ENCODE results near the gene CAMK2B. TPM values are rescaled to one million over a fixed set of nuclear protein-coding genes. Genes with fewer than 3 reads are reported as not detected.

The CAMK2B gene
- total and polyA plus RNA-seq, 2 experiments from 2014 or later: 0.37 to 1.7 TPM

GRCh38 chr7:44216521-44217222, 108.7 kb downstream of the CAMK2B start:
- Histone ChIP-seq H3K4me3 (no peak overlapping the region), H2AFZ (no peak overlapping the region), H3K4me1 (ENCODE audit: insufficient read depth) (no peaks in the 10 kb centered on the region), H3K27me3 (no peaks in the 10 kb centered on the region), H3K79me2 (no peaks in the 10 kb centered on the region), H3K27ac (no peak overlapping the region), H3K9me2 (replicated peaks; ENCODE audit: insufficient read depth) (no peaks in the 10 kb centered on the region), H4K20me1 (ENCODE audit: insufficient read depth, poor library complexity, severe bottlenecking) (no peaks in the 10 kb centered on the region), H3K4me2 (no peak overlapping the region), H3K9me3 (ENCODE audit: low read depth) (no peaks in the 10 kb centered on the region), H3K36me3 (replicated peaks; ENCODE audit: insufficient read depth, low read depth) (no peaks in the 10 kb centered on the region)
- DNase-seq (ENCODE audit: low spot score): no peak
- WGBS (ENCODE audit: low lambda C conversion rate, missing lambda C conversion rate): 97% methylated on average over 13 of the region's 13 CpGs
- TF ChIP-seq EZH2phosphoT487 (IDR thresholded peaks at IDR 0.05; ENCODE audit: low read depth, severe bottlenecking, unreplicated experiment): no peak
- no peak for TF ChIP-seq EZH2 (IDR thresholded peaks at IDR 0.05; ENCODE audit: borderline replicate concordance)
- TF ChIP-seq CTCF (IDR thresholded peaks at IDR 0.05; ENCODE audit: poor library complexity): no peak

GRCh38 chr7:44216019-44216418, 109.4 kb downstream of the CAMK2B start:
- Histone ChIP-seq H3K27ac (no peak overlapping the region), H2AFZ (no peak overlapping the region), H3K36me3 (replicated peaks; ENCODE audit: insufficient read depth, low read depth) (no peaks in the 10 kb centered on the region), H3K4me2 (no peak overlapping the region), H3K79me2 (no peaks in the 10 kb centered on the region), H4K20me1 (ENCODE audit: insufficient read depth, poor library complexity, severe bottlenecking) (no peaks in the 10 kb centered on the region), H3K9me2 (replicated peaks; ENCODE audit: insufficient read depth) (no peaks in the 10 kb centered on the region), H3K4me3 (no peak overlapping the region), H3K4me1 (ENCODE audit: insufficient read depth) (no peaks in the 10 kb centered on the region), H3K27me3 (no peaks in the 10 kb centered on the region), H3K9me3 (ENCODE audit: low read depth) (no peaks in the 10 kb centered on the region)
- TF ChIP-seq CTCF (IDR thresholded peaks at IDR 0.05; ENCODE audit: poor library complexity) (no peak), EZH2 (IDR thresholded peaks at IDR 0.05; ENCODE audit: borderline replicate concordance) (no peak), EZH2phosphoT487 (IDR thresholded peaks at IDR 0.05; ENCODE audit: low read depth, severe bottlenecking, unreplicated experiment) (no peak)
- DNase-seq (ENCODE audit: low spot score): no peak
- 86% methylated on average over 4 of the region's 8 CpGs for WGBS (ENCODE audit: low lambda C conversion rate, missing lambda C conversion rate)

DNA sequence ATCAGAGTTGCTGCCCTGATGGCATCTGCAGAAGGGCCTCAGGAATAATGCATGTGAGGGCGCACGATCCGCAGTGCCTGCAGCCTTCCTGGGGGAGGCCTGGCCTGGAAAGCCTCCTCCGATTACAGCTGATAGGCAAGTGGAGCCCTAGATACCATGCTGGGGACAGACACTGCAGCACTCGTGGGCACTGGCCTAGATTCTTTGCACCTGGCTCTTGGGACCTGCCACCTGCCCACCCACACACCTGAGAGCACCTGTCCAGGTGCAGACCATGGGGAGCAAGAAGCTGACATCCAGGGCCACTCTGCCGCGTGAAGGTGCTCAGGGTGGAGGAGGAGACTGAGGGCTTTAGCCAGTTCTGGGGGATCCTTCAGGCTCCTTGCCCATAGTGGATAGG, 109.9 kb downstream of the CAMK2B start:
- no peak overlapping the region for H2AFZ ChIP-seq
- TF ChIP-seq EZH2 (IDR thresholded peaks at IDR 0.05; ENCODE audit: borderline replicate concordance) (no peak), CTCF (IDR thresholded peaks at IDR 0.05; ENCODE audit: poor library complexity) (no peak), EZH2phosphoT487 (IDR thresholded peaks at IDR 0.05; ENCODE audit: low read depth, severe bottlenecking, unreplicated experiment) (no peak)
- no peak overlapping the region for H3K4me3 ChIP-seq
- no peaks in the 10 kb centered on the region for H3K9me3 ChIP-seq (ENCODE audit: low read depth)
- no peaks in the 10 kb centered on the region for H3K79me2 ChIP-seq
- H3K4me1 ChIP-seq (ENCODE audit: insufficient read depth): no peaks in the 10 kb centered on the region
- no peak for DNase-seq (ENCODE audit: low spot score)
- H4K20me1 ChIP-seq (ENCODE audit: insufficient read depth, poor library complexity, severe bottlenecking): no peaks in the 10 kb centered on the region
- no peaks in the 10 kb centered on the region for H3K9me2 ChIP-seq (replicated peaks; ENCODE audit: insufficient read depth)
- 93% methylated on average over 7 of the region's 7 CpGs for WGBS (ENCODE audit: low lambda C conversion rate, missing lambda C conversion rate)
- H3K27ac ChIP-seq: no peak overlapping the region
- H3K4me2 ChIP-seq: no peak overlapping the region
- no peaks in the 10 kb centered on the region for H3K27me3 ChIP-seq
- no peaks in the 10 kb centered on the region for H3K36me3 ChIP-seq (replicated peaks; ENCODE audit: insufficient read depth, low read depth)

Measured in hepatocyte (in vitro differentiated cells).